CD4-positive, alpha-beta T cell treated with Interleukin-2 at 100 ng/mL for 4 hours (primary cell): ENCODE data around the gene THRB.

Source experiments
- DNase-seq: peaks from one replicate; pipeline ENCODE4 v3.0.0-alpha.2; 2020; ENCODE audit warnings: low spot score

The THRB gene

DNA sequence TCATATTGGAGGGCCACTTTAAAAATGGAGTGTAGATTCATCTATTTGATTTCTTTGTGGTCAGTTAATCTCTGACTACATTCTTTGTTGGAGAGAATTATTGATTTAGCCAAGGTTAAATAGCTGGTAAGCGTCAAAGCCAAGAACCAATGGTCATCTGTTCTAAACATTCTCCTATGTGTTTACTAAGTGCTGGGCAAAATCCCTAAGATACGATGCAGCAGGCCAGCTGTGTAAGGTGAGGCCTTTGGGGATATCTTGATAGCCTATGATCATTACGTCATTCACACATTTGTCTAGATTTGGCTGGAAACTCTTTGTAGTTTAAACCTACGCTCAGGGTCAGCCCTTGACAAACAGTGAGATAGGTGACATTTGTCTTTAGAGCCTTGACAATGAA, 313.4 kb downstream of the THRB start:
- no peak for DNase-seq

- DNase-seq: no peak
Observed at GRCh38 chr3:24180616-24181015, 314.0 kb downstream of the THRB start.

- no peak for DNase-seq
Observed at GRCh38 chr3:24177201-24177600, 317.4 kb downstream of the THRB start.

DNA sequence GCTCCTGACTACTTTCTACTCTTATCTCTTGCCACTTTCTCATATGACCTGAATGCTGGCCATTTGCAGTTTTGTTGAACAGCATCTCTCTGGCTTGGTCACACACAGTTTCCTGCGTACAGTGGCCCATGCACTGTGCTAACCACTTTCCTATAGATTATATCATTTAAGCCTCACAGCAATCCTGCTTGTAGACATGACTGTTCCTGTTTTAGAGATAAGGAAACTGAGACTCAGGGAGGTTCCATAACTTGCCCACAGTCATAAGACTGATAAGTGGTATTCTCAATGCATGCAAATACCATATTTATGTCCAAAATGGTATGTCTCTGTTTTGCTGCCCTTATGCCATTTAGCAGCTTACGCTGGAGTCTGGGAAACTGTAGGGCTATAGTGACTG, 320.0 kb downstream of the THRB start:
- no peak for DNase-seq

DNA sequence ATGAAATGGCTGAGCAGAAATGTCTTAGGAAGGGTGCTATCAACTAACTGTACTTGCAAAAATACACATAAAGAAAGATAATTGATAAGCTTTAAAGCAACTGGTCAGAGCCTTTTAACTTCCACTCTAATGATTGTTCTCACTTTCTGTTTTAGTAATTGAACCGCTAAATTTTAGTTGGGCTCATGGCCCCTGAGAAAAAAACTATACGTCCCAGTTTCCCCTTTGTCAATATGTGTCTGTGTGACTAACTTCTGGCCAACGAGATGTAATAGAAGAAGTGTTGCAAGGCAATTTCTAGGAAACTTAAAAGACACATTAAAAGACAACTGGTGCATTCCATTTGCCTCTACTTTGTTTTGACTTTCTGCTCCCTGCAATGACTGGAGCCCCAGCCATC, 325.7 kb downstream of the THRB start:
- DNase-seq: no peak

DNA sequence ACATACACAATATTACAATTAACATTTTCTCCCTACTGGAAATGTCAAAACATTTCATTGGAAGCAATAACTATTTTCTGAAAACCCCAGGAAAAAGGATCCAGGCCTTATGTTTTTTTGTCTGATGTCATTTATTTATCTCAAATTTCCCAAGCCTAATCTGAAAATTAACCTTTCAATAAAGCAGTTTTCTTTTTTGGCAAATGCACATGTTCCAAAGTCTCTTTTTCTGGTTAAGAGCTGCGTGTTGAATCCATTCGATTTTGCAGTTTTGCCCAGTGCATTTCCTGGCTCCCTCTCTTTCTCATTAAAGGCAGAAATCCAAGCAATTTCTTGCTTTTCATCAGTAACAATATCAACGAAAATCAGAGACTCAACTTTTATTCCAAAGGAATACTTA, 327.2 kb downstream of the THRB start:
- DNase-seq: no peak

- no peak for DNase-seq
Observed at GRCh38 chr3:24166515-24166914, 328.1 kb downstream of the THRB start.

DNA sequence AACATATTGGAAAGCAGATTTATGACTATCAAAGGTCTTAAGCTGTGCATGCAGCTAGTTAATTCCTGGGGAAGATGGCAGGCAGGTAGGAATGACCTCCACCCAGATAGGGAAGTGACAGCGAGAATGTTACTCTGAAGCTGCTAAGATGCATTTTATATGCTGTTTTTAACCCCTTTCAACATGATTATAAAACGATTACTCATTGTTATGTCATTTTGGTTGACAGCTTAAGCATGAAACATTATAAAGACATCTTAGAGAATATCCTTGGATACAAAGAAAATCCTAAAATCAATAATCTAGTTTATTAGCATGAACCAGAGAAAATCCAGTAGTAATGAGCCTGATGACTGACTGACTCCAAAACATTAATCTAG, 329.1 kb downstream of the THRB start:
- DNase-seq: no peak

GRCh38 chr3:24164967-24165602, 329.6 kb downstream of the THRB start:
- DNase-seq: no peak

DNA sequence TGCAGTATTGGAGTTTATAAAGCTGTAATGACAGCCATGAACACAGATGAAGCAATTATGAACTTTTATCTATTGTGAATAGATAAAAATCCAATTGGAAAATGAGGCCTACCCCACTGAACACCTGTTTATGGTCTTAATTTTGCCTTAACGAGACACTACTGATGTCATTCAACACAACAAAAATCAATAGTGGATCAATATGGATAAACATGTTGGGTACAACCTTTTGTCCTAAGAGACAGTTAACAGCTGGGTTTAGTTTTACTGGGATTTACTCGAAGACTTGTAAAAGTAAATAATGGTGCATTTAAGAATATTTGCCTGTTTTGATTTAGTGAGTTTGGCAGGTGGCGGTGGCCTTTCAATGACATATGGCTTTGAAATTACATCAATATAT, 331.7 kb downstream of the THRB start:
- no peak for DNase-seq

- no peak for DNase-seq
Observed at GRCh38 chr3:24161841-24162240, 332.8 kb downstream of the THRB start.

DNA sequence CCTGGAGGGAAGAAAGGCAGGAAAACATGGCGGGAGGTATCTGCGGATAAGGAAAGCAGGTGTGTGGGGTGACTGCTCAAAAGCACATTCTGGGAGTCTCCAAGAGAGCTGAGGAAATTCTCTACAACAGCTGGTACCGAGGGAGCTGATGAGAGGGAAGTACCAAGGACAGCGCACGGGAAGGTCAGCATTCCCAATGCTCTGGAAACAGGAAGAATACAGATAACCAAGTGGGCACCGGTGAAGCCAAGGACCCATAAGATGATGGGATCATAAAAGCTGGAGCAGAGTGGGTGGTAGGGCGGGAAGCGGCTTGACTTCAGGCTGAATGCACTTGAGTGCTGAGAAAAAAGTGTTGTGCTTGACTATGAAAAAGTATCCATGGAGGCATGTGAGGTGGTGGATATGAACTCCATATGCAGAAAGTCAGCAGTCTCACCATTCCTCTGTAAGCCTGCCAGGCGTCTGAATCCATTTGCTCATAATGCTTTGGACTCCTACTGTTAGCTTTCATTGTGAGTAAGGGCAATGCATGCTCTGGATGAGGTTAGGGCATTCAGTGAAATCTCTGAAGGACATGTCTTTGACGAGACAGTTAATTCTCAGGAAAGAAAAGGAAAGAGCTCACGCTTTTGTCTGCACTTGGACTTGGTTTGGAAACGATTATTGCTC, 334.1 kb downstream of the THRB start:
- DNase-seq: no peak

DNA sequence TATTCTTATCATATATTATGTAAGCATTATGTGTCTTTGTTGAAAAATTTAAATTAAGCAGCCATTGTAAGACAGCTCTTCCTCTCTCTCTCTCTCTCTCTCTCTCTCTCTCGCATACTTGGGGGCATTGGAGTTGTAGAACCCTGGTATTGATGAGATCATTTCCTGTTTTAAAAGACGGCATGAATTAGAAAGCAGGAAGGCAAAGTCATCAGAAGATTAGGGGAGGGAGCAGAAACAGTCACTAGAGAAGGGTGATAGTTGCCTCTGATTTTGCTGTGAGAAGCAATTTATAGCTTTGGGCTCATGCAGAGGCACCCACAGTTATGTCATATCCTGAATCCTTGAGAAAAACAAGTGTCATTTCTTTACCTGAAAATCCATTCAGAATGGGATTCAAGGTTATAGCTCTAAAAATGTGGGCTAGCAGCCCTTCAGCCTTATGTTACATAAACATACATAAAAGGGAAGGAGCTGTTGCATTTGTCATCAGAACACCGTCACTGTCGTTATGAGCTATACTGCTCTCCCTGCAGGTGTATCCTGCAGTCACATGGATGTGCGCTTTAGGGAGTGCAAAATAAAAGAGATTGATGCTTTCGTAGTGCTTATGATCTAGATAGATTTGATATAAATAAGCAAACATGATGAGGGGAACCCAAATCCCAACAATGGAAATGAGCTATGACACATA, 335.7 kb downstream of the THRB start:
- DNase-seq: no peak

- DNase-seq: no peak
Observed at GRCh38 chr3:24157106-24157505, 337.5 kb downstream of the THRB start.

GRCh38 chr3:24156466-24156865, 338.2 kb downstream of the THRB start:
- DNase-seq: no peak

DNA sequence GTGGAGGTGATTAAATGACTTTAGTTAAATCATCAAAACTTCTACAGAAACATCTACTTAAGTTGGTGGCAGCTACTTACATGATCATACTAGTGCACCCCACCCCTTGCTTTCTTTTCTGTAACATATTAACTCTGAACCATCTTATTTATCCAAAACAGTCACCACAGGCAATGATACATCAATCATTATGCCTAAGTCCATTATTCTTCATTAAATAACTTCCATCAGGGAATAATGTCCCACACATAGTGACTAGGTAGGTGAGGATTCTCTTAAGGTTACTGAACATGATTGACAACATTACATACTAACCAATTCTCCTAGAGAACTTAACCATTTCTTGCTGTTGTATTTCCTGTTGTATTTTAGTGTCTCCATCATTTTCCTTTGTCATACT, 339.4 kb downstream of the THRB start:
- no peak for DNase-seq

GRCh38 chr3:24154781-24155180, 339.9 kb downstream of the THRB start:
- no peak for DNase-seq

GRCh38 chr3:24154013-24154695, 340.5 kb downstream of the THRB start:
- no peak for DNase-seq

DNA sequence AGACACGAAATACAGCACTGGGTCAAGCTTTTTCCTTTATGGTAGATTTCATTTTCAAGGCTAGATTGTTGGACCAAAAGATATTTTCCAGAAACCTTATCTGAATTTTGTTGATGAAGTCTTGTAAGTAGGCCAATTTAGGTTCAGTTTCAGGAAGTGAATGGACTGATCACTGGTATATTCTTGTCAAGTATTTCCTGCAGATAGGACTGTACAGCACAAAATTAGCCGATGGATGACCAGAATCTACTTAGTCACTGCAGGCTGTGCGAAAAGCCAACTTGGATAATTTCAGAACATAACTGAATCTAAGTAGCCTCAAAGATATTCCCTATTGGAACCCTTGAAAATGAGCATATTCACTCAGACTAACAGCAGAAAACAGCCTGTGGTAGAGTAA, 343.1 kb downstream of the THRB start:
- DNase-seq: no peak

DNA sequence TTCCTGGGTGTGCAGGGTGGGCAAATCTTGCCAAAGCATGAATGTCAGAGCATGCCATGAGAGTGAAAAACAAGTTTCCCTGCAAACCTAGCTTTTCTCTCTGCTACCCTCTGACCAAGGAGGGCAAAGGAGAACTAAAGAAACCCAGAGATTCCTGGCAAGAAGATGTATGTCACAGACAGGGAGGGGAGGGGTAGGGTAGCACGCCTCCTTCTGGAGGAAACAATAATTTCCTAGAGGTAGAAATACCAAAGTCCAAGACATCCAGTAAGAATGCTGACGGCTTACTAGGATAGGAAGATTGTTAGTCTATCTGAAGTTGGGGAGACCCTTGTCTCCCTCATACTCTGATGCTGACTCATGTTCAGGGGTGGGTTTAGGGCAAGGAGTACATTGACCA, 345.6 kb downstream of the THRB start:
- DNase-seq: no peak

- DNase-seq: no peak
Observed at GRCh38 chr3:24145981-24146822, 348.4 kb downstream of the THRB start.

GRCh38 chr3:24145481-24145880, 349.2 kb downstream of the THRB start:
- no peak for DNase-seq
